GM18867 (cell line): ENCODE results near the gene PCDHA1.
"Not testable (repeated sequence)": the region's sequence is repeated elsewhere in the genome, so short reads cannot be mapped to it uniquely, and the experiment has no call there.

ENCODE experiments used
- ATAC-seq: cut with Tn5 transposase; IDR thresholded peaks from one replicate; pipeline ENCODE4 v1.9.1; 2021; ENCODE audit warnings: mild to moderate bottlenecking, moderate library complexity; ENCODE audit not compliant: unreplicated experiment

PCDHA1 gene

GRCh38 chr5:140849831-140850634 is 64.1 kb downstream of the PCDHA1 start:
- ATAC-seq, result not testable (repeated sequence)

DNA sequence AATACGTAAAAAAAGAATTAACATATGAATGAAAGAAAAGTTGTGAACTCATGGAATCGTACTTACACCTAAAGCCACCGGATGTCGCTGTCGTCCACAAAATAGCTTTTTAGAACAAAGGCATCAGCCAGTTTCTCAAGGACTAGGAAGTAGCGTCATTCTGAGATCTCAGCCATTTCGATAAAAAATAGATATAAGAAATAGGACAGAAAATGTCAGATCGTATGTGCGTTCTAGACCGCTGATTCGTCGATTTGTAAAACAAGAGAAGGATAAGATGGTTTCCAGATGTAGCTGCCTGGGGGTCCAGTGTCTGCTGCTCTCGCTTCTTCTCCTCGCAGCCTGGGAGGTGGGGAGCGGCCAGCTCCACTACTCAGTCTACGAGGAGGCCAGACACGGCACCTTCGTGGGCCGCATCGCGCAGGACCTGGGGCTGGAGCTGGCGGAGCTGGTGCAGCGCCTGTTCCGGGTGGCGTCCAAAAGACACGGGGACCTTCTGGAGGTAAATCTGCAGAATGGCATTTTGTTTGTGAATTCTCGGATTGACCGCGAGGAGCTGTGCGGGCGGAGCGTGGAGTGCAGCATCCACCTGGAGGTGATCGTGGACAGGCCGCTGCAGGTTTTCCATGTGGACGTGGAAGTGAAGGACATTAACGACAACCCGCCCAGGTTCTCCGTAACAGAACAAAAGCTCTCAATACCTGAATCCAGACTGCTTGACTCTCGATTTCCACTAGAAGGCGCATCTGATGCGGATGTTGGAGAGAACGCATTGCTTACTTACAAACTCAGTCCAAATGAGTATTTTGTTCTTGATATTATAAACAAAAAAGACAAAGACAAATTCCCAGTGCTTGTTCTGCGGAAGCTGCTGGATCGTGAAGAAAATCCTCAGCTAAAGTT is 70.1 kb downstream of the PCDHA1 start, which contains the start of gene PCDHA10:
PCDHA10 (plus strand) TSS at position 126 of the 903 bp plus-strand sequence; CDS start at position 278, 152 bp downstream.
- ATAC-seq, result no peak

- no peak for ATAC-seq
Observed at GRCh38 chr5:140857177-140857986, 71.4 kb downstream of the PCDHA1 start.

DNA sequence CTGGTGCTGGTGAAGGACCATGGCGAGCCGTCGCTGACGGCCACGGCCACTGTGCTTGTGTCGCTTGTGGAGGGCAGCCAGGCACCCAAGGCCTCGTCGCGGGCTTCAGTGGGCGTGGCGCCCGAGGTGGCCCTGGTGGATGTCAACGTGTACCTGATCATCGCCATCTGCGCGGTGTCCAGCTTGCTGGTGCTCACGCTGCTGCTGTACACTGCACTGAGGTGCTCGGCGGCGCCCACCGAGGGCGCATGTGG is 72.0 kb downstream of the PCDHA1 start:
- no peak for ATAC-seq

DNA sequence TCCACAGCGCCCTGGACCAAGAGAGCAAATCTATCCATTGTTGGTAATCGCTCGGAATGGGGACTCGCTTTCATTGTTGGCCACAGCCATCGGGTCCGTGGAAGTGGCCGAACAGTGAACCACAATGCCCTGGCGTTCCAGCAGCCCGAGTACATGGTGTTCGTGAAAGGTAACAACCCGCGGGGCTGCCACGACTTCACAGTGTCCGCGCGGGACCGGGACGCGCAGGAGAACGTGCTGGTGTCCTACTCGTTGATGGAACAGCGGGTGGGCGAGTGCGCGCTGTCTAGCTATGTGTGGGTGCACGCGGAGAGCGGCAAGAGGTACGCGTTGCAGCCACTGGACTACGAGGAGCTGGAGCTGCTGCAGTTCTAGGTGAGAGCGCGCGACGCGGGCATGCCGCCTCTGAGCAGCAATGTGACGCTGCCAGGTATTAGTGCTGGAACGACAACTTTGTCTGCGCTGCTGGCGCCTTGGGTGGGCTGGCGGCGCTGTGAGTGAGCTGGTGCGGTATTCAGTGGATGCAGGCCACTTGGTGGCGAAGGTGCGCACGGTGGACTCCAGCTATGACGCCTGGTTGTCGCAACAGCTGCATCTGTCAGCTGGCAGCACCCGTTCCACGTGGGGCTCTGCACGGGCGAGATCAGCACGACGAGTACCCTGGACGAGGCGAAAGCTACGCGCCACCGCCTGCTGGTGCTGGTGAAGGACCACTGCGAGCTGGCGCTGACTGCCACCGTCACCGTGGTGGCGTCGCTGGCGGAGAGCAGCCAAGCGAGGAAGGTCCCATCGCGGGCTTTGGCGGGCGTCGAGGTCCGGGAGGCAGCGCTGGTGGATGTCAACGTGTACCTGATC is 76.7 kb downstream of the PCDHA1 start:
- ATAC-seq, result no peak

DNA sequence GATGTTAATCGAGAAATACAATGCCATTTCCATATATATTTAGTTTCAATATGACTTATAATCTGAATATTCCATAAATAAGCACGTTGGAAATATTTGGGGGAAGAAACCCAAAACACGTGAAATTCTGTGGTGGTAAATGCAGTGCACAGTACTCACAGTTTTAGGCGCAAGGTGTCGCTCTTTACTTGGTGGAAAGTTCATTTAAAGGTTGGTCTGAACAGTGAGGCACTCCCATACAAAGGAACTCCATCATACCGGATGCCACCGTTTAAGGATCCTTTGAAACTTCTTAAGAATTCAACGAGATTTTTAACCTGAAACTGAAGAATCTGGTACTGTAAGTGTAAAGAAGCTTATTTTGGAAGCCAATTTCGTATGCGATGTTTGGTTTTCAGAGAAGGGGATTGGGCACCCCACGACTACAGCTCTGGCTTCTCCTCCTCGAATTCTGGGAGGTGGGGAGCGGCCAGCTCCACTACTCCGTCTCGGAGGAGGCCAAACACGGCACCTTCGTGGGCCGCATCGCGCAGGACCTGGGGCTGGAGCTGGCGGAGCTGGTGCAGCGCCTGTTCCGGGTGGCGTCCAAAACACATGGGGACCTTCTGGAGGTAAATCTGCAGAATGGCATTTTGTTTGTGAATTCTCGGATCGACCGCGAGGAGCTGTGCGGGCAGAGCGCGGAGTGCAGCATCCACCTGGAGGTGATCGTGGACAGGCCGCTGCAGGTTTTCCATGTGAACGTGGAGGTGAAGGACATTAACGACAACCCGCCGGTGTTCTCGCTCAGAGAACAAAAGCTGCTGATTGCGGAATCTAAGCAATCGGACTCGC is 83.0 kb downstream of the PCDHA1 start, which contains the start of gene PCDHA11:
PCDHA11 (plus strand) TSS at position 237 of the 834 bp plus-strand sequence; CDS start at position 384, 147 bp downstream.
- no peak for ATAC-seq

DNA sequence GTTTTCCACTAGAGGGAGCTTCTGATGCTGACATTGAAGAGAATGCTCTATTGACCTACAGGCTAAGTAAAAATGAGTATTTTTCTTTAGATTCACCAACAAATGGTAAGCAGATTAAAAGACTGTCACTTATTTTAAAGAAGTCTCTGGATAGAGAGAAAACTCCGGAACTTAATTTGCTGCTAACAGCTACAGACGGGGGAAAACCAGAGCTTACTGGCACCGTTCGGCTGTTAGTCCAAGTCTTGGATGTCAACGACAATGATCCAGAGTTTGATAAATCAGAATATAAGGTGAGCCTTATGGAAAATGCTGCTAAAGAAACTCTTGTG is 83.6 kb downstream of the PCDHA1 start:
- ATAC-seq, result no peak

- no peak for ATAC-seq
Observed at GRCh38 chr5:140870221-140871201, 84.6 kb downstream of the PCDHA1 start.

DNA sequence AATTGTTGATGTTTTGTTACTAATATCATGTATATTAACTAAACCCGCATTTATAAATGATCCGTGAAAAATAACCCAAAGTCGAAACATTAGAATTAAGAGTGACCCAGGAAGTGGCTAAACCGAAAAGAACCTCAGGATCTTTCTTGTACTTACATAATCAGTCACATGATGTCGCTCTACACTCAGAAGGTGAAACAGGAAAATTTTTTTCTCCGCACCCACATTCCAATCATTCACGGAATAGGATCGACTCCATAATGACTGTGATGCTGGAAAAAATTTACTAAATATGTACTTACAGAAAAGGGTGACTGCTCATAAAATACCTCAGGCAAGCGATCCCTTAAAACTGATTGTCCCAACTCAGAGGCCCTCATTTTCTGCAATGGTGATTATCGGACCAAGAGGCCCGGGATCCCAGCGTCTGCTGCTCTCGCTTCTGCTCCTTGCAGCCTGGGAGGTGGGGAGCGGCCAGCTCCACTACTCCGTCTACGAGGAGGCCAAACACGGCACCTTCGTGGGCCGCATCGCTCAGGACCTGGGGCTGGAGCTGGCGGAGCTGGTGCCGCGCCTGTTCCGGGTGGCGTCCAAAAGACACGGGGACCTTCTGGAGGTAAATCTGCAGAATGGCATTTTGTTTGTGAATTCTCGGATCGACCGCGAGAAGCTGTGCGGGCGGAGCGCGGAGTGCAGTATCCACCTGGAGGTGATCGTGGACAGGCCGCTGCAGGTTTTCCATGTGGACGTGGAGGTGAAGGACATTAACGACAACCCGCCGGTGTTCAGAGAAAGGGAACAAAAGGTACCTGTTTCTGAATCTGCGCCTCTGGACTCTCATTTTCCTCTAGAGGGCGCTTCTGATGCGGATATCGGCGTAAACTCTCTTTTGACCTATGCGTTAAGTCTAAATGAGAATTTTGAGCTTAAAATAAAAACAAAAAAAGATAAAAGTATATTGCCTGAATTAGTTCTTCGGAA is 89.4 kb downstream of the PCDHA1 start, which contains the start of gene PCDHA12:
PCDHA12 (plus strand) TSS at position 224 of the 981 bp plus-strand sequence; CDS start at position 389, 165 bp downstream.
- no peak for ATAC-seq

GRCh38 chr5:140876541-140877261 is 90.8 kb downstream of the PCDHA1 start:
- not testable (repeated sequence) for ATAC-seq

GRCh38 chr5:140877262-140877581 is 91.3 kb downstream of the PCDHA1 start:
- ATAC-seq, result no peak

DNA sequence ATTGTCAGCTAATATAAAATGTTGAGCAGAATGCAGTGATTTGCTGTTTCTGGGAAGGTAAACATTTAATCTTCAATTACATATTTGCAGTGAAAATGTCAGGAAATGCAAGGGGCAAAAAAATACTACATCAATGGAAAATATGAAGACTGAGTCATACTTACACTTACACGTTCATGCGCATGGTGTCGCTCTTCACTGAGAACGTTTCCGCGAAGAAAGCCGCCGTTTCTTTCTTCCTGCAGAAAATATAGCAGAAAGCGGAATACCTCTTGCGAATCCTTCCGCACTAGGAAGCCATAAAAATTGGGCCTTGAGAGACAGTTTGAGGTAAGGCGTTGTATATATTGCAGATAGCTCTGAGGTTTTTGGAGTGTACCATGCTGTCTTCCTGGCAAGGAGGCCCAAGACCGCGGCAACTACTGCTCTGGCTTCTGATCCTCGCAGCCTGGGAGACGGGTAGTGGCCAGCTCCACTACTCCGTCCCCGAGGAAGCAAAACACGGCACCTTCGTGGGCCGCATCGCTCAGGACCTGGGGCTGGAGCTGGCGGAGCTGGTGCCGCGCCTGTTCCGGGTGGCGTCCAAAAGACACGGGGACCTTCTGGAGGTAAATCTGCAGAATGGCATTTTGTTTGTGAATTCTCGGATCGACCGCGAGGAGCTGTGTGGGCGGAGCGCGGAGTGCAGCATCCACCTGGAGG is 96.1 kb downstream of the PCDHA1 start, which contains the start of gene PCDHA13:
PCDHA13 (plus strand) TSS at position 236 of the 702 bp plus-strand sequence; CDS start at position 381, 145 bp downstream.
- ATAC-seq, result no peak

DNA sequence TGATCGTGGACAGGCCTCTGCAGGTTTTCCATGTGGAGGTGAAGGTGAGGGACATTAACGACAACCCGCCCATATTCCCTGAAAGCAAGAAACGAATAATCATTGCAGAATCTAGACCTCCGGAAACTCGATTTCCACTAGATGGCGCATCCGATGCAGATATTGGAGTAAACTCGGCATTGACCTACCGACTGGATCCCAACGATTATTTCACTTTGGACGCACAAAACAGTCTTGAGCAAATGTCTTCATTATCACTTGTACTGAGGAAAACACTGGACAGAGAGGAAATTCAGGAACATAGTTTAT is 96.6 kb downstream of the PCDHA1 start:
- no peak for ATAC-seq

DNA sequence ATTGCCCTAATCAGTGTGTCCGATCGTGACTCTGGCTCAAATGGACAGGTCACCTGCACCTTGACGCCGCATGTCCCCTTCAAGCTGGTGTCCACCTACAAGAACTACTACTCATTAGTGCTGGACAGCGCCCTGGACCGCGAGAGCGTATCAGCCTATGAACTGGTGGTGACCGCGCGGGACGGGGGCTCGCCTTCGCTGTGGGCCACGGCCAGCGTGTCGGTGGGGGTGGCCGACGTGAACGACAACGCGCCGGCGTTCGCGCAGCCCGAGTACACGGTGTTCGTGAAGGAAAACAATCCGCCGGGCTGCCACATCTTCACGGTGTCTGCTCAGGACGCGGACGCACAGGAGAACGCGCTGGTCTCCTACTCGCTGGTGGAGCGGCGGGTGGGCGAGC is 97.4 kb downstream of the PCDHA1 start:
- no peak for ATAC-seq

DNA sequence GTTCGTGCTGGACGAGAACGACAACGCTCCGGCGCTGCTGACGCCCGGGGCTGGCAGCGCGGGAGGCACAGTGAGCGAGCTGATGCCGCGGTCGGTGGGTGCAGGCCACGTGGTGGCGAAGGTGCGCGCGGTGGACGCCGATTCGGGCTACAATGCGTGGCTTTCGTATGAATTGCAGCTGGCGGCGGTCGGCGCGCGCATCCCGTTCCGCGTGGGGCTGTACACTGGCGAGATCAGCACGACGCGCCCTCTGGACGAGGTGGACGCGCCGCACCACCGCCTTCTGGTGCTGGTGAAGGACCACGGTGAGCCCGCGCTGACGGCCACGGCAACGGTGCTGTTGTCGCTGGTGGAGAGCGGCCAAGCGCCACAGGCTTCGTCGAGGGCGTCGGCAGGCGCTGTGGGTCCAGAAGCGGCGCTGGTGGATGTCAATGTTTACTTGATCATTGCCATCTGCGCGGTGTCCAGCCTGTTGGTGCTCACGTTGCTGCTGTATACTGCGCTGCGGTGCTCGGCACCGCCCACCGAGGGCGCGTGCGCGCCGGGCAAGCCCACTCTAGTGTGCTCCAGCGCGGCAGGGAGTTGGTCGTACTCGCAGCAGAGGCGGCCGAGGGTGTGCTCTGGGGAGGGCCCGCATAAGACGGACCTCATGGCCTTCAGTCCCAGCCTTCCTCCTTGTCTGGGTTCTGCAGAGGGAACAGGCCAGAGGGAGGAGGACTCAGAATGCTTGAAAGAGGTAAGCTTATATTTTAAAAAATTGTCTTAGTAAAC is 98.2 kb downstream of the PCDHA1 start:
- no peak for ATAC-seq
